Measurements from ENCODE around the gene RGS3. TPM values are rescaled to one million over a fixed set of nuclear protein-coding genes. Genes with fewer than 3 reads are reported as not detected.

RGS3 gene
- total and polyA plus RNA-seq, 2 experiments from 2014 or later: 44.5 to 48.6 TPM

DNA sequence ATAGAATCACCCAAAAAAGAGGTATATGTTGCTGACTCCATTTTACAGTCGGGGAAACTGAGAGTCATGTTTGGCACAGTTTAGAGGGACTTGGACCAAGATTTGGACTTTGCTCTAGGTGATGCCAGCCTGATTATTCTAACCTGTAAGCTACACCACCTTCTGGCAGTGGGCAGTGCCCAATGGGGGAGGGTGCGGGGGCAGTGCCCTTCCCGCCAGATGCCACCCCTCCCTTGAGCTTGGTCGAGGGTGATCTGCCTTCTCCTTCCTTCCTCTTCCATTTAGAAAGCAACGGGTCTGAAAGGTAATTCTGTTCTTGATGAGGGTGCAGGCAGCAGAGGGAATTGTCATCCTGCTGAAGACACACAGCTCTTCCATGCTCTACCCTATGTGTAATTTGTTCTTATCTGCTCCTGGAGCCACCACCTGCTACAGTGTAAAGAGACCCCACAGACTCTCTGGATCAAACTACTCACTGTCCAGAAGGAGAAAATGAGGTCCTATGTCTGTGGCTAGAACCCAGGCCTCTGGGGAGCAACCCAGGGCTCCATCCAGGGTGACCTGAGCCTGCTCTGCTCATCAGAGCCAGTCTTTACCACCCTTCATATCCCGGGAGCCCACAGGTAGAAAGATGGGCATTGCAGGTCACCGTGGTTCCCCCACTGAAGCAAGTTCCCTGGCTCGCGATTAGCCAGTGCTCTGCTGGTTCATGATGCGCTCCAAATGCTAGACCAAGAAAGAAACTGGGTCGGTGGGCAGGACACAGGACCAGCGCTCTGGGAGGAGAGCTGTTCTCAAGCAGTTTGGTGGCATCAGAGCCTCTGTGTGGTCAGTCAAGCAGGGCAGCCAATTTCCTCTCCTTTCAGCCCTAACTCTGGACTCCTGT, 156.2 kb downstream of the RGS3 start:
- H3K27me3 ChIP-seq (replicated peaks; ENCODE audit: insufficient read depth): no peaks in the 10 kb centered on the region
- H3K4me2 ChIP-seq (ENCODE audit: unreplicated experiment): peak overlapping the region; percentile 78
- 65 to 72% methylated on average over 12 of the region's 12 CpGs for WGBS, 2 experiments (ENCODE audit: low coverage in 1 of 2, low lambda C conversion rate in 2 of 2, missing lambda C conversion rate in 2 of 2)
- H3K4me1 ChIP-seq (ENCODE audit: insufficient read depth): peaks cover 61% of the 10 kb centered on the region
- H3K9me2 ChIP-seq (ENCODE audit: insufficient read depth): no peaks in the 10 kb centered on the region
- DNase-seq: no peak
- peak overlapping the region; percentile 30 for H3K4me3 ChIP-seq
- no peaks in the 10 kb centered on the region for H3K79me2 ChIP-seq (ENCODE audit: insufficient read depth)
- no peaks in the 10 kb centered on the region for H3K9me3 ChIP-seq (ENCODE audit: low read depth)
- peak overlapping the region; percentile 79 for H3K9ac ChIP-seq
- H3F3A ChIP-seq (ENCODE audit: insufficient read depth): peaks cover 43% of the 10 kb centered on the region
- no peaks in the 10 kb centered on the region for H4K20me1 ChIP-seq (ENCODE audit: insufficient read depth)
- TF ChIP-seq EZH2phosphoT487 (IDR thresholded peaks at IDR 0.05; ENCODE audit: insufficient read depth, low read depth) (no peak), EZH2 (IDR thresholded peaks at IDR 0.05; ENCODE audit: insufficient read depth, poor library complexity, severe bottlenecking) (no peak)
- in situ Hi-C loops (cut with MboI): no loop called here
- peak overlapping the region; percentile 96 for H3K27ac ChIP-seq
- H2AFZ ChIP-seq: 0 out of 2 replicates have a peak overlapping the region, but pooled peaks have one; percentile 27
- H3K36me3 ChIP-seq (ENCODE audit: low read depth): no peaks in the 10 kb centered on the region

DNA sequence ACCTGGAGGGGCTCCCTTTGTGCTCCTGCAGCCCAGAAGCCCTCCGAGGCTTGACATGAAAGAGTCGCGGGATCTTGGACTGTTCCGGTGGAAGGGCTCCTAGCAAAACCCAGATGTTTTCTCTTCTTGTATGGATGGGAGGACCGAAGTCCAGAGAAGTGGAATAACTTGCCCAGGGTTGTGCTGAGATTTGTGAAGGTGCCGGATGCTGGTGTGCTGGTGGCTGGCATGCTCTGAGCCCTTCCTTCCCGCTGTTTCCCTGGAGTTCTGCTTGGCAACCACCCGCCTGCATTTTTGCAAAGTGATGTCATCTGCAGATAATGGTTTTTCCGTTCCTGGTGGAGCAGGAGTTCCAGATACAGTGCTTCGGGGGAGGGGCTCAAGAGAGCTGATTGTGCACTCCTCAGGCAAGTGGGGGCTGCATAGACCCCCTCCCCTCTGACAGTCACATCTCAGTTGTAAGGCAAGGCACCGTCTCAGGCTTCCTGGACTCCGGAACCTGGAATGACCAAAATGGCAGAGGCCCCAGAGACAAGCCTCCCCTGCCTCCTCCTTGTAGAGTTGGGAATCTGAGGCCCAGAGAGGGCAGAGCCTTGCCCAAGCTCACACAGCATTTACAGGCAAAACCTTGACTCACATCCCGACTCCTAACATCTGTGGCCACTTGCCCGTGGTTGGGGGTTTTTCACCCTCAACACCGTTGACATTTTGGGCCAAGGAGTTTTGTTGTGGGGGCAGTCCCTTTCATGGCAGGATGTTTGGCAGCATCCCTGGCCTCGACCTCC, 157.0 kb downstream of the RGS3 start:
- DNase-seq: peak; percentile 88
- in situ Hi-C loops (cut with MboI): no loop called here
- Histone ChIP-seq H3K9me3 (ENCODE audit: low read depth) (no peaks in the 10 kb centered on the region), H3K9me2 (ENCODE audit: insufficient read depth) (no peaks in the 10 kb centered on the region), H3K79me2 (ENCODE audit: insufficient read depth) (no peaks in the 10 kb centered on the region), H3K4me2 (ENCODE audit: unreplicated experiment) (peak overlapping the region; percentile 78), H3K27me3 (replicated peaks; ENCODE audit: insufficient read depth) (no peaks in the 10 kb centered on the region), H3K4me3 (peak overlapping the region; percentile 30), H3K36me3 (ENCODE audit: low read depth) (no peaks in the 10 kb centered on the region), H3K27ac (peak overlapping the region; percentile 96), H4K20me1 (ENCODE audit: insufficient read depth) (no peaks in the 10 kb centered on the region), H2AFZ (peak overlapping the region; percentile 27; the same call in 1 of the 2 replicates), H3K9ac (peak overlapping the region; percentile 79), H3K4me1 (ENCODE audit: insufficient read depth) (peaks cover 61% of the 10 kb centered on the region), H3F3A (ENCODE audit: insufficient read depth) (peaks cover 34% of the 10 kb centered on the region)
- TF ChIP-seq EZH2 (IDR thresholded peaks at IDR 0.05; ENCODE audit: insufficient read depth, poor library complexity, severe bottlenecking) (no peak), EZH2phosphoT487 (IDR thresholded peaks at IDR 0.05; ENCODE audit: insufficient read depth, low read depth) (no peak)
- 2 to 3% methylated on average over 16 of the region's 16 CpGs for WGBS, 2 experiments (ENCODE audit: low coverage in 1 of 2, low lambda C conversion rate in 2 of 2, missing lambda C conversion rate in 2 of 2)

DNA sequence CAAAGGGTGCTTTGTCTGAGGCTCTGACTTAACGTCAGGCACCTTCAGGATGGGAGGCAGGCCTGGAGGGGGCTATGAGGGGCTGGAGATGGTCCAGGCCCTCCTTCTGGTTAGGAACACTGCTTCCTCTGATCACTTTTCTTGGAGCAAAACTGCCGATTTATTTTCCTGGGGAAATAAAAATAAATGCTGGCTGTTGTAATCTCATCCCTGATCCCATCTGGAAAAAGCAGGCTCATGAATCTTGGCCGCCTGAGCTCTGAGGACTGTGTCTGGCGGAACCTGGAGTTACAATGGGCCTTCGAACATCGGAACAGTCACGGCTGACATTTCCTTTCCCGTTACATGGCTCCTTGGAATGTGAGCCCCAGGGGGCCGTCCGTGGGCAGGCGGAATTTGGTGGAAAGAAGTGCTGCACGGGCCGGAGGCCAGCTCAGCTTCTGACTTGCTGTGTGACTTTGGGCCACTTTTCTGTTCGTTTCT, 157.8 kb downstream of the RGS3 start:
- peaks cover 57% of the 10 kb centered on the region for H3K4me1 ChIP-seq (ENCODE audit: insufficient read depth)
- no peak for TF ChIP-seq EZH2 (IDR thresholded peaks at IDR 0.05; ENCODE audit: insufficient read depth, poor library complexity, severe bottlenecking)
- TF ChIP-seq EZH2phosphoT487 (IDR thresholded peaks at IDR 0.05; ENCODE audit: insufficient read depth, low read depth): no peak
- H3K79me2 ChIP-seq (ENCODE audit: insufficient read depth): no peaks in the 10 kb centered on the region
- no peaks in the 10 kb centered on the region for H3K9me2 ChIP-seq (ENCODE audit: insufficient read depth)
- peak; percentile 97 for DNase-seq
- no peaks in the 10 kb centered on the region for H3K9me3 ChIP-seq (ENCODE audit: low read depth)
- in situ Hi-C loops (cut with MboI): no loop called here
- WGBS, 2 experiments (ENCODE audit: low coverage in 1 of 2, low lambda C conversion rate in 2 of 2, missing lambda C conversion rate in 2 of 2): 1 to 4% methylated on average over 14 of the region's 14 CpGs
- no peaks in the 10 kb centered on the region for H3K27me3 ChIP-seq (replicated peaks; ENCODE audit: insufficient read depth)
- H4K20me1 ChIP-seq (ENCODE audit: insufficient read depth): no peaks in the 10 kb centered on the region
- peak overlapping the region; percentile 30 for H3K4me3 ChIP-seq
- peak overlapping the region; percentile 96 for H3K27ac ChIP-seq
- H3K36me3 ChIP-seq (ENCODE audit: low read depth): no peaks in the 10 kb centered on the region
- H2AFZ ChIP-seq: peak overlapping the region; percentile 27; the same call in 1 of the 2 replicates
- H3K9ac ChIP-seq: peak overlapping the region; percentile 79
- peaks cover 34% of the 10 kb centered on the region for H3F3A ChIP-seq (ENCODE audit: insufficient read depth)
- peak overlapping the region; percentile 78 for H3K4me2 ChIP-seq (ENCODE audit: unreplicated experiment)

DNA sequence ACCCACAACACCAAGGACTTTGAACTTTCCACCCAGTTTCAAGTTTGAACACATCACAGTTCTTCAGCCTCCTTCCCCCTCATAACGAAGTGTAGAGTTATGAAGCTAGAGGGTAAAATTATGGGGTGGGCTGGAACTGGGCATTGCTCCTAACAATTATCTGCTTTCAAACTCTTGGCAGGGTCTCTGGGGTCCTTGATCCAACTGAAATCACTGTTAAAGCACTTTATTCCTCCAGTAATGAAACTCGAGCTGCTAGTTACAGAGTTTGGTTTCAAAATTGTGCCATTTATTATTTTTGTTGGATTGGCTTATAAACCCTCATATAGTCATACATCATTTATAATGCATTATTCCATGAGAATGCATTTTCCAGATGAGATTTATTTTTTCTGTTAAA, 158.5 kb downstream of the RGS3 start:
- H3K27ac ChIP-seq: peak overlapping the region; percentile 96
- H3K9me3 ChIP-seq (ENCODE audit: low read depth): no peaks in the 10 kb centered on the region
- H3K9me2 ChIP-seq (ENCODE audit: insufficient read depth): no peaks in the 10 kb centered on the region
- H3K4me2 ChIP-seq (ENCODE audit: unreplicated experiment): peak overlapping the region; percentile 78
- H4K20me1 ChIP-seq (ENCODE audit: insufficient read depth): no peaks in the 10 kb centered on the region
- H3K27me3 ChIP-seq (replicated peaks; ENCODE audit: insufficient read depth): no peaks in the 10 kb centered on the region
- no peak overlapping the region for H3K4me3 ChIP-seq
- DNase-seq: no peak
- 18 to 20% methylated on average over 2 of the region's 2 CpGs for WGBS, 2 experiments (ENCODE audit: low coverage in 1 of 2, low lambda C conversion rate in 2 of 2, missing lambda C conversion rate in 2 of 2)
- peaks cover 57% of the 10 kb centered on the region for H3K4me1 ChIP-seq (ENCODE audit: insufficient read depth)
- peak overlapping the region; percentile 79 for H3K9ac ChIP-seq
- TF ChIP-seq EZH2 (IDR thresholded peaks at IDR 0.05; ENCODE audit: insufficient read depth, poor library complexity, severe bottlenecking): no peak
- no peak for TF ChIP-seq EZH2phosphoT487 (IDR thresholded peaks at IDR 0.05; ENCODE audit: insufficient read depth, low read depth)
- in situ Hi-C loops (cut with MboI): no loop called here
- no peaks in the 10 kb centered on the region for H3K79me2 ChIP-seq (ENCODE audit: insufficient read depth)
- H2AFZ ChIP-seq: no peak overlapping the region
- peaks cover 34% of the 10 kb centered on the region for H3F3A ChIP-seq (ENCODE audit: insufficient read depth)
- H3K36me3 ChIP-seq (ENCODE audit: low read depth): no peaks in the 10 kb centered on the region

Data from GM23248 (cell line).